ENCODE results near the gene SLFN12L.
A peak's percentile ranks its signal among the peaks of the same experiment; 100 is the strongest.
"Not testable (repeated sequence)": the region's sequence is repeated elsewhere in the genome, so short reads cannot be mapped to it uniquely, and the experiment has no call there.

SLFN12L gene

DNA sequence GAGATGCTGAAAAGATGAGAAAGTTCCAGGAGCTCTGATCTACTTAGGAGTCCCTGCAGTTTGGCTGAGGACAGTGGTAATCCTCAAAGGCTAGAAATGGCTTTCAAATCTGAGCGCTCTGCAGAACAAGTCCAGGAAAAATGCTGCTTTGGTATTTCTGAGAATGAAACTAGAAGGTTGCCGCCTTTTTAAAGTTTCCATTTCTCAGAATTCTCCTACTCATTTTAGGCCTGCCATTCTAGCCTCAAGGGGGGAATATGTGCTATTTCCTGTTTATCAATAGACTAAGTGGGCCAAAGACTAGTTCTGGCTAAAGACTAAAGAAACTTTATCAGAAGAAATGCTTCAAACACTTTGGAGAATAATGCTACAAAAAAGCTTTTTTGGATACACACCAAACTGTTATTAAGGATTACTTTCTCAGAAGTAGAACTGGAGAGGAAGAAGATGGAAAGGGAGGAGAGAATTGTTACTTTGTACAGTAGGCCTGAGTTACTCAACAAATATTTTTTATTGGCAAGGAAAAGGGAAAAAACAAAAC is at the start of gene SLFN12L:
Gene SLFN12L, minus strand, starts transcription at position 78 of the 541 bp plus-strand sequence. CDS start 15,314 bp downstream, outside the sequence.
- FAIRE-seq = no peak

GRCh38 chr17:35586569-35587073 is 49.1 kb upstream of the SLFN12L start:
- no peak for FAIRE-seq

- no peak for FAIRE-seq
These were observed 46.6 kb upstream of the SLFN12L start for GRCh38 chr17:35584061-35584460.

GRCh38 chr17:35578929-35579432 is 41.5 kb upstream of the SLFN12L start:
- no peak for FAIRE-seq

- peak; percentile 97 for FAIRE-seq
These were observed 40.9 kb upstream of the SLFN12L start, which contains the start of gene PEX12 for GRCh38 chr17:35578197-35578928. TSS of gene PEX12 (minus strand) at chr17:35578571. CDS start at chr17:35578021, 550 bp downstream.

GRCh38 chr17:35577830-35578196 is 40.3 kb upstream of the SLFN12L start:
- FAIRE-seq = no peak

GRCh38 chr17:35575759-35576158 is 38.3 kb upstream of the SLFN12L start:
- no peak for FAIRE-seq

GRCh38 chr17:35569405-35569804 is 31.9 kb upstream of the SLFN12L start:
- no peak for FAIRE-seq

DNA sequence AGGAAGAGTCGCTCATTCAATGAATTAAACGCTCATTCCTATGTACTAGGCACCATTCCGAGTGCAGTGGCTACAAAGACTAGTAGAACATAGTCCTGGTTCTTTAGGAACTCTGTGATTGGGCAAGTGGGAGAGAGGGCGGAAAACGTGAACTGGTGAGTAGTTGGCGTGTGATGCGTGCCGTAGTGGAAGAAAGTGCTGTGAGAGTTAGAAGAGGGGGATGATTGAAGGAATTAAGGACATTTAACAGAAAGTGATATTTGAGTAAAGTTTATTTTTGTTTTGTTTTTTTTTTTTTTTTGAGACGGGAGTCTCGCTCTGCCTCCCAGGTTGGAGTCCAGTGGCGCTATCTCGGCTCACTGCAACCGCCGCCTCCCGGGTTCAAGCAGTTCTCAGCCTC is 31.1 kb upstream of the SLFN12L start:
- FAIRE-seq = no peak

DNA sequence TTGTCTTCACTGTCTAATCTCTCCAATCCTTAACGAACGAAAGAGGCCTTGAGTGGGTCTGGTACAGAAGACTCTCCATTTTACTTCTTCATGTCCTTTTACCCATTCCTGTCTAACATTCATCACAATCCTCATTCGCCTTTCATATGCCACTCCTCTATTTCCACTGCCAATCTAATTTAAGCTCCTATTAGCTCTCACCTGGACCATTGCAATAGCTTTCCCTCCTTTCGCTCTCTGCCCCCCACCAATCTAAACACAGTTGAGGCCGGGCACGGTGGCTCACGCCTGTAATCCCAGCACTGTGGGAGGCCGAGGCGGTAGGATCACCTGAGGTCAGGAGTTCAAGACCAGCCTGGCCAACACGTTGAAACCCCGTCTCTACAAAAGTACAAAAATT is 29.5 kb upstream of the SLFN12L start:
- no peak for FAIRE-seq

DNA sequence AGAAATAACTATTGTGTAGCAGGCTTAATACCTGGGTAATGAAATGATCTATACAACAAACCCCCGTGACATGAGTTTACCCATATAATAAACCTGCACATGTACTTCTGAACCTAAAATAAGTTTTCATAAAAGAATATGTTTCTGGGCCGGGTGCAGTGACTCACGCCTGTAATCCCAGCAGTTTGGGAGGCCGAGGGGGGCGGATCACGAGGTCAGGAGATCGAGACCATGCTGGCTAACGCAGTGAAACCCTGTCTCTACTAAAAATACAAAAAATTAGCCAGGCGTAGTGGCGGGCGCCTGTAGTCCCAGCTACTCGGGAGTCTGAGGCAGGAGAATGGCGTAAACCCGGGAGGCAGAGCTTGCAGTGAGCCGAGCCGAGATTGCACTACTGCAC is 25.7 kb upstream of the SLFN12L start:
- FAIRE-seq = not testable (repeated sequence)

DNA sequence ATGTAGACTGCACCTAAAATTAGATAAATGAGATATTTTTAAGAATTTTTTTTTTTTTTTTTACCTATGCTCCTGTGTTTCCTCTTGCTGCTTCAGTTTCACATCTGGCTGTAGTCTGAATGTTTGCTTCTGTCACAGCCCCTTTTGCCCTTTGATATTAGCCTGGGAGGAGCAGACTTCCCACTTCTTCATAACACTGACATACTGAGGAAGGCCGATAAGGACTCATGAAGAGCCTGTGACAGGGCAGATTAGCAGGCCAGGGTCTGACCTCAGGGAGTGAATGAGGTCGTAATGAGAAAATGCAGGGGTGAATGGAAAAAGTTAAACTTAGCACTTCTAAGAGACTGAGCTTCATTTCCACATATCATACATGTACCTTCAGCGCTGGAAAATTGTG is 23.2 kb upstream of the SLFN12L start, which contains the start of gene SLFN14:
Gene SLFN14, minus strand, starts transcription at position 117 of the 400 bp plus-strand sequence. CDS start 2,757 bp downstream, outside the sequence.
- FAIRE-seq = no peak

DNA sequence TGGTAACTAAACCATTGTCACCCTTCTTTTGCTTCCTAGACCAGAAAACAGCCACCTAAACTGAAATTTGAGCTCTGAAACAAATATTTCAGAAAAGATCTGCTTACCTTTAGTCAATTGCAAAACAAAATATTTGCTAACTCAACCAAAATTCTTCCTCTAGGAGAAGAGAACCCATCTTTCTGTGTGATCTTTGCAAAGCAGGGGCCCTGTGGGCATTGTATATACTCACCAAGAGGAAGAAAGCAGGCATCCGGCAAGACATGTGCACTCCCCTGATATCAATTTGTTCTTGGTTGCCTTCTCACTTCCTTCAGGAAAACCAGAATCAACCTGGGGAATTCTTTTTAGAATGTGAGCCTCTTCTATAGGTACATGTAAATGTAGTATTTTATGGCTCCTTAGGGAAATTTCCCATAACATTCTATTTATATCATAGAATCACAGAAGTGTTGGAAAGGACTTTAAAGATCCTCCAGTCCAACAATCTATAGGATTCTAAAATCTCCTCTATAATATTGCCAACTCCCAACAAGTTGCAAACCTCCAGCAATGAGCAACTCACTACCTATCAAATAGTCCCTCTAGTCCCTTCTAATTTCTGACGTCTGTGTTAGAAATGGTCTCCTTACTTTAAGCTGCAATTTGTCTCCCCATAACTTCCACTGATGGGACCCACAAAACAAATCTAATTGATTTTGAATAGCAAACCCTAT is 22.2 kb upstream of the SLFN12L start:
- no peak for FAIRE-seq

DNA sequence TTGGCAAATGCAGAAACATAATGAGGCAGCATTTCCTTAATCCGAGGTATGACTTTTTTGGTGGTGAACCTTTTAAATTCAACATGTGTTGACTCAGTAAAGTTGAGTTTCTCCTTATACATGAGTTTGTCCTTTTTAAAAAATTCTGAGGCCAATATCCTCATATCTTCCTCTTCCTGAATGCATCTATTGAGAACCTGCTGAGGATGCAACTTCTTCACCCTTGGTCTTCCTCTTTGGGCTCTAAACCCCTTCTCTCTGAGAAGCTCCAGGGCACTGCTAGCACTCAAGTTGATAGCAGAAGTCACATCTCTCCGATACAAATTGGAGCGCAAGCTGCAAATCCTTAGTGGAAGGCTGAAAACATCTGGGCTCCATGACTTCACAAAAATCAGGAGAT is 19.9 kb upstream of the SLFN12L start:
- no peak for FAIRE-seq

GRCh38 chr17:35555691-35556090 is 18.2 kb upstream of the SLFN12L start:
- no peak for FAIRE-seq

DNA sequence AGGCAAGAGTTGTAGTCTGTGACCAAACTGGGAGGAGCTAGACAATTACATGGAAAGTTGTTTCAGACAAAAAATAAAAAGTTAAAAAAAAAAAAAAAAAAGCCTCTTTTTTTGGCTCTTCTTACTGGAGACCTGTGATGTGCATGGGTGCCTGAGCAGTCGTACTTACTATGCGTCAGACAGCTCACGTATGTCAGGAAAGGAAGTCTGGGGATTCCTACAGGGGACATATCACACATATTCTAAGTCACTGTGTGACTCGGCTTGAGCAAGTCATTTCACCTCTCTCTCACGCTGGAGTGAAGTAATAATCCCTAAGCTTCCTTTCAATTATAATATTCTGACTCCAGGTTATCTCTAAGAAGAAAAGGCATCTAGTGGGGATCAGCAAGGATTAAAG is 17.2 kb upstream of the SLFN12L start:
- FAIRE-seq = no peak

DNA sequence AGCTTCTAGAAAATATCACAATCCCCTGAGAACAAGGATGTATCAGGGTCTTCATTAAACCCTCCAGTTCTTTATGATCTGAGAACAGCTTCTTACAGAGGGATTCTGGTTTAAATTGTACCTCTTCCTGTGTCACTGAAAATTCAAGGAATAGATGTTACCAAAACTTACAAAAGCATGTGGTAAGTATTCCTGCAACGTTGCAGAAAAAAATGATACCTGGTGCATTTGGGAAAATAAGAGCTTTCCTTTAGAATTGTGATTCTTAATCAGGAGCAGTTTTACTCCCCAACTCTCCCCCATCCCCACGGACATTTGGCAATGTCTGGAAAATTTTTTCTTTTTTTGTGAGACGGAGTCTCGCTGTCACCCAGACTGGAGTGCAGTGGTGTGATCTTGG is 15.8 kb upstream of the SLFN12L start:
- no peak for FAIRE-seq

DNA sequence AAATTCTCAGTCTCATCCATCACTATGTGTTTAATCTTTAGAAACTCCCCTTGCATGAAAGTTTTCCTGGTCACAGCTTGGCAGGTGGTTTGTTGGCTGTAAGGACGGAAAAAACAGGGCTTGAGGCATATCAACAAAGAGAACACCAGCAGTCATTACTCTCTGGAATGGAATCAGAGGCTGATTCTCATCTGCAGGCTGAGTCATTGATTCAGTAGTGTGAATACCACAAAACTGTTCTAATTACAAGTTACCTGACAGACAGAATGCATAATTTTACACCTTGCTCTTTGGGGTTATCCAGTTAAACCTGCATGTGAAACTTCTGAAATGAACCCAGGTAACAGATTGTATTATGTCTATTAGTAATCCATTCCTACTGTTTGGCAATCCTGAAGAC is 11.5 kb upstream of the SLFN12L start:
- FAIRE-seq = no peak

DNA sequence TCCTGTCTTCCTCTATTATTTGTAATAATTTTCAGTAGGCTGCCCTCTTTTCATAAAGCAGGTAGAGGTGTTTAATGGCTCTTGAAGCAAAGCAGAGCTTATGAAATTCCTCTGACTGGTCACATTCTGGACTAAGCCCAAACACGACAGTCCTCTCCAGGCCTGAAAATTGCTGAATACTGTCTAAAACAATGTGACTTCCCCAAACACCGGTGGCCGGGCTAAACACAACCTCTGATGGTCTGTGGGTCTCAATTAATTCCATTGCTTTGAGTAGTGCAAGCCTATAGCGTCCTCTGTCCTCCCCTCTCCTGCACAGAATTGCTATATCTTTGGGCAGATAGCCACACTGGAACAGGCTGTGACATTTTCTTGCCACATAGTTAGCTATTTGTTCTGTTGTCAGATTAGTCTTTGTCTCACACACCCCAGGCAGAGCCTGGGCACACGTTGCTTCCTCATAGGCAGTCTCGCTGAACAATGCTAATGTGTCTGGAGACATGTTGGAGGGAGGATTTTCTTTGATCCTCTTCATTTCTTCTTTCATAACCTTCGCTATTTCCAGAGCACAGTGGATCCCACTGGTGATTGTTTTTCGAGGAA is 10.8 kb upstream of the SLFN12L start:
- no peak for FAIRE-seq

DNA sequence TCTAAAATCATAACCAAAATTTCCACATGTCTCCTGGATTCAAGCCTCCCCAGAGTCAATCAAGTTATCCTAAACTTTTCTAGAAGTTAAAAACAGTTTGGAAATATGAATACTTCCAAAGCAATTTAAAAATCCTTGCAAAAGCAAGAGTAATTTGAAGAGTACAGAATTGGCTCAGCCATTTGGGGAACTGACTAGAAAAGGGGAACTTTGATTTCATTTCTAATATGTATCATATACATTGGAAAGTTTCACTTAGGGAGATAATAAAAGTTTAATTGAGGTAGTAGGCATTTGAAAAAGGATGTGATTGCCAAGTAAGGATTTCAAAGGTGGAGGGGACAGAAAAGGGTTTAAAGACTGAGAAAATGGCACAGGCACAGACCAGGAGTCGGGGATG is 9.0 kb upstream of the SLFN12L start:
- no peak for FAIRE-seq

GRCh38 chr17:35545150-35545549 is 7.7 kb upstream of the SLFN12L start:
- no peak for FAIRE-seq

DNA sequence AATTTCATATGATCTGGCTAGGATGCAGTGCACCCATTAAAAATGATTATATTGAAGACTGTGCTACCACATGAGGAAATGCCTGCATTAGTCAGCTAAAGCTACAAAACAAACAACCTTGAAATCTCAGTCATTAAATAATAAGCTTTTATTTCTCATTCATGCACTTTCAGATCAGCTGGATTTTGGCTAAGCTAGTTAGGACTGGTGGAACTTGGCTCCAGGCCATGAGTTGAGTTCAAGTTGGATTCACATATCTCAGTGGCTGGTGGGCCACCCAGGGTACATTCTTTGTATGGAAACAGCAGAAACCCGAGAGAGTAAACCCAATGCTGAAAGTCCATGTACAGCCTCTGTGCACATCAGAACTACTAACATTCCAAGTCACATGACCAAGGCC is 6.4 kb upstream of the SLFN12L start:
- no peak for FAIRE-seq

- FAIRE-seq = no peak
These were observed 5.5 kb upstream of the SLFN12L start for GRCh38 chr17:35542990-35543389.

All from G401.6 (cell line).